Lung (tissue), 12 donors: ENCODE results near the gene CORO1A. TPM values are rescaled to one million over a fixed set of nuclear protein-coding genes. Genes with fewer than 3 reads are reported as not detected.

Experiments
- ATAC-seq: fragments of 200-7000 bp; cut with Tn5 transposase; one replicate; pipeline ENCODE4 v1.9.1; 2020; ENCODE audit warnings: moderate number of reproducible peaks; ENCODE audit not compliant: insufficient read depth, low FRiP score
- DNase-seq, 3 donors: peaks; one replicate each; pipeline ENCODE4 v3.0.0-alpha.2; 2013 to 2017
- H3K27ac ChIP-seq, 2 donors: one replicate each; pipeline ENCODE4 v1.5.1; 2013; ENCODE audit warnings: mild to moderate bottlenecking in 2 of 2, moderate library complexity in 2 of 2, control low read depth in 1 of 2, inconsistent platforms in 1 of 2, low read depth in 1 of 2, low read length in 1 of 2
- H3K27me3 ChIP-seq, 3 donors: one replicate each; pipeline ENCODE4 v1.5.1; 2013; ENCODE audit warnings: low read length in 2 of 3; ENCODE audit not compliant: control insufficient read depth in 3 of 3, insufficient read depth in 3 of 3
- H3K36me3 ChIP-seq, 4 donors: one replicate each; pipeline ENCODE4 v1.5.1; 2013; ENCODE audit warnings: low read length in 4 of 4, mild to moderate bottlenecking in 1 of 4, moderate library complexity in 1 of 4; ENCODE audit not compliant: control insufficient read depth in 4 of 4, insufficient read depth in 4 of 4
- H3K4me1 ChIP-seq, 5 donors: one replicate each; pipeline ENCODE4 v1.5.1; 2013; ENCODE audit warnings: low read length in 5 of 5, mild to moderate bottlenecking in 2 of 5, moderate library complexity in 1 of 5; ENCODE audit not compliant: control insufficient read depth in 5 of 5, insufficient read depth in 5 of 5
- H3K4me3 ChIP-seq: one replicate; pipeline ENCODE4 v1.5.1; 2013; ENCODE audit warnings: mild to moderate bottlenecking, control low read depth, moderate library complexity
- H3K9ac ChIP-seq, 2 donors: one replicate each; pipeline ENCODE4 v1.5.1; 2013; ENCODE audit warnings: low read length in 2 of 2, control low read depth in 1 of 2; ENCODE audit not compliant: insufficient read depth in 1 of 2
- H3K9me3 ChIP-seq, 4 donors: one replicate each; pipeline ENCODE4 v1.5.1; 2013; ENCODE audit warnings: low read length in 3 of 4, mild to moderate bottlenecking in 1 of 4, moderate library complexity in 1 of 4; ENCODE audit not compliant: control insufficient read depth in 4 of 4, insufficient read depth in 3 of 4
- WGBS, 2 donors: extraction: QIAGEN DNeasy Blood & Tissue Kit; methylation state at CpG; one replicate each; pipeline ENCODE4 v1.1.7; 2013; 5-methylcytosine and 5-hydroxymethylcytosine counted together
- polyA plus RNA-seq, 2 donors: library from polyadenylated mRNA; stranded (reverse); fragments of 200-250 nt; gene quantifications; one replicate each; pipeline ENCODE4 v1.2.1, GENCODE V29; 2013
- total RNA-seq, 2 donors: library from RNA; depleted of rRNA in 1 of 2; stranded (reverse); fragments of >200 nt in 1 of 2; gene quantifications; one replicate each; pipeline ENCODE4 v1.2.1, GENCODE V29; 2014 to 2021
- TF ChIP-seq, protein P1 (sequence below): IDR thresholded peaks from 2 replicates; pipeline ENCODE4 v1.5.1; 2012; ENCODE audit warnings: mild to moderate bottlenecking; ENCODE audit errors: control extremely low read depth, extremely low read depth
- donor health status: control.
- donor health status: control.
- donor health status: Bipolar disorder and iron deficiency.
- donor health status: healthy.
- donor health status: DM: yes; HTN: yes; CAD: no.

CORO1A gene
- total and polyA plus RNA-seq, 4 donors = 41.8 to 419 (median 95.5) TPM

DNA sequence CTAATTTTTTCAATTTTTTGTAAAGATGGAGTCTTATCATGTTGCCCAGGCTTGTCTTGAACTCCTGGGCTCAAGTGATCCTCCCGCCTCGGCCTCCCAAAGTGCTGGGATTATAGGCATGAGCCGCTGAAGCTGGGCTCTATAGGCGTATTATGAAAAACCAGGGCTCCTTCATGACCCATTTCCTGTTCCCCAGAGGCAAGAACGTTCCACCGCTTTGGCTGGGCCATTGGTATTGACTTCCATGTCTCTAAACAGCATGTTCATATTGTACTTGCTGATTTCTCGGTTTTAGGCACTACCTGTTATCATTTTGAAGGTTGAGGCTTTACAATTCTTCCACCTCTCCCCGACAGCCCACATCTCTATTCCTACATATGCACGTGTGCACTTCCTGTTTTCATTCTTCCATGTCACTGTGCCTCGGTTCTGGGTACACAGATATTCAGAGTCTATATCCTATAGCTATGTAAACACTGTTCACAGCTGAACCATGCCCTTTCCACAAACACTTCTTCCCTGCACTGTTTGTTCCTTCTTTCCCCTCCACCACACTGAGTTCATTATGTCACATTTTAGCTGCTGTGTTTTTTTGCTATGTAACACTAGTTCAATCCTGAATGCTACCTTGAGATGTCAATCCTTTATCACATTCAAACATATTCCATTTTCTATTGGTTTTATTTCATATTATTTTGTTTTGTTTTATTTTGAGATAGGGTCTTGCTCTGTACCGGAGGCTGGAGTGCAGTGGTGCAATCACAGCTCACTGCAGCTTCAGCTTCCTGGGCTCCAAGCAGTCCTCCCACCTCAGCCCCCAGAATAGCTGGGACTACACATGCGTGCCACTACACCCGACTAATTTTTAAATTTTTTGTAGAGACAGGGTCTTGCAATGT lies 43.6 kb upstream of the CORO1A start:
- Histone ChIP-seq H3K36me3 (no peaks in the 10 kb centered on the region), H3K4me3 (no peak overlapping the region), H3K27me3 (no peaks in the 10 kb centered on the region), H3K4me1 (no peaks in the 10 kb centered on the region), H3K9me3 (no peaks in the 10 kb centered on the region), H3K27ac (no peak overlapping the region), H3K9ac (no peak overlapping the region)
- TF ChIP-seq, protein P1, sequence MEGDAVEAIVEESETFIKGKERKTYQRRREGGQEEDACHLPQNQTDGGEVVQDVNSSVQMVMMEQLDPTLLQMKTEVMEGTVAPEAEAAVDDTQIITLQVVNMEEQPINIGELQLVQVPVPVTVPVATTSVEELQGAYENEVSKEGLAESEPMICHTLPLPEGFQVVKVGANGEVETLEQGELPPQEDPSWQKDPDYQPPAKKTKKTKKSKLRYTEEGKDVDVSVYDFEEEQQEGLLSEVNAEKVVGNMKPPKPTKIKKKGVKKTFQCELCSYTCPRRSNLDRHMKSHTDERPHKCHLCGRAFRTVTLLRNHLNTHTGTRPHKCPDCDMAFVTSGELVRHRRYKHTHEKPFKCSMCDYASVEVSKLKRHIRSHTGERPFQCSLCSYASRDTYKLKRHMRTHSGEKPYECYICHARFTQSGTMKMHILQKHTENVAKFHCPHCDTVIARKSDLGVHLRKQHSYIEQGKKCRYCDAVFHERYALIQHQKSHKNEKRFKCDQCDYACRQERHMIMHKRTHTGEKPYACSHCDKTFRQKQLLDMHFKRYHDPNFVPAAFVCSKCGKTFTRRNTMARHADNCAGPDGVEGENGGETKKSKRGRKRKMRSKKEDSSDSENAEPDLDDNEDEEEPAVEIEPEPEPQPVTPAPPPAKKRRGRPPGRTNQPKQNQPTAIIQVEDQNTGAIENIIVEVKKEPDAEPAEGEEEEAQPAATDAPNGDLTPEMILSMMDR = no peak
- 54 to 62% methylated on average over 13 of the region's 13 CpGs for WGBS, 2 donors
- DNase-seq = peak in 1 of 3 donors; percentile 8
- no peak for ATAC-seq

DNA sequence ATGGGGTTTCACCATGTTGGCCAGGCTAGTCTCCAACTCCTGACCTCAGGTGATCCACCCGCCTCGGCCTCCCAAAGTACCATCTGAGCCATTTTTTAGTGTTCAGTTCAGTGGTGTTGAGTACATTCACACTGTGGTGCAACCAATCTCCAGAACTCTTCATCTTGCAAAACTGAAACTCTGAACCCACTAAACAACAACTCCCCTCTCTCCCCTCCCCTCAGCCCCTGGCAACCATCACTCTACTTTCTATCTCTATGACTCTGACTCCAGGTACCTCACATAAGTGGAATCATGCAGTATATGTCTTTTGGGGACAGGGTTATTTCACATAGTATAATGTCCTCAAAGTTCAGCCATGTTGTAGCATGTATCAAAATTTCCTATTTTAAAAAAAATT lies 41.7 kb upstream of the CORO1A start:
- DNase-seq = no peak
- H3K27me3 ChIP-seq = no peaks in the 10 kb centered on the region
- H3K4me1 ChIP-seq = no peaks in the 10 kb centered on the region
- no peaks in the 10 kb centered on the region for H3K36me3 ChIP-seq
- H3K27ac ChIP-seq = no peak overlapping the region
- no peaks in the 10 kb centered on the region for H3K9me3 ChIP-seq
- H3K9ac ChIP-seq = no peak overlapping the region
- H3K4me3 ChIP-seq = no peak overlapping the region
- WGBS, 2 donors = 97 to 100% methylated on average over 2 of the region's 2 CpGs
- ATAC-seq = no peak
- TF ChIP-seq, protein P1 = no peak

DNA sequence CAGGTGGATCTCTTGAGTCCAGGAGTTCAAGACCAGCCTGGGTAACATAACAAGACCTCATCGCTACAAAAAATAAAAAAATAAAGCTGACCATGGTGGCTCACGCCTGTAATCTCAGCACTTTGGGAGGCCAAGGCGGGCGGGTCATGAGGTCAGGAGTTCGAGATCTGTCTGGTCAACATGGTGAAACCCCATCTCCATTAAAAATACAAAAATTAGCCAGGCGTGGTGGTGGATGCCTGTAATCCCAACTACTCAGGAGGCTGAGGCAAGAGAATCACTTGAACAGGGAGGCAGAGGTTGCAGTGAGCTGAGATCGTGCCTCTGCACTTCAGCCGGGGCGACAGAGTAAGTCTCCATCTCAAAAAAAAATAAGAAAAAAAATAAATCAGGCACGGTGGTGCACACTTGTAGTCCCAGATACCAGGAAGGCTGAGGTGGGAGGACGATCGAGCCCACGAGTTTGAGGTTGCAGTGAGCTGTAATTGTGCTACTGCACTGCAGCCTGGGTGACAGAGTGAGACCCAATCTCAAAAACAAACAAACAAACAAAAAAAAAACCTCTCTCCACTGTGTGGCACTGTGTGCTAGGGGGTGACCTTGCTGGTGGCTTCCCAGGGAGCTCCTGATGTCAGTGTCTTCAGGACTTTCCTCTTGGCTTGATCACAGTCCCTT lies 40.6 kb upstream of the CORO1A start:
- Histone ChIP-seq H3K4me1 (no peaks in the 10 kb centered on the region), H3K4me3 (no peak overlapping the region), H3K27ac (no peak overlapping the region), H3K36me3 (no peaks in the 10 kb centered on the region), H3K9ac (no peak overlapping the region), H3K9me3 (no peaks in the 10 kb centered on the region), H3K27me3 (no peaks in the 10 kb centered on the region)
- DNase-seq = peak in 1 of 3 donors; percentile 7
- TF ChIP-seq, protein P1 = no peak
- 84% methylated on average over 13 of the region's 13 CpGs for WGBS, 2 donors
- ATAC-seq = no peak
